ENCODE measurements around the gene PAPSS2.
A peak's percentile ranks its signal among the peaks of the same experiment; 100 is the strongest.

PAPSS2 gene

GRCh38 chr10:87660484-87661133 is 931 bp downstream of the PAPSS2 start:
- H3K4me3 Mint-ChIP-seq: peak overlapping the region; percentile 90 to 94 (median 90)

GRCh38 chr10:87661861-87662785 is 2.4 kb downstream of the PAPSS2 start:
- Mint-ChIP-seq H3K4me1 (peaks cover 9% of the 10 kb centered on the region), H3K9me3 (no peaks in the 10 kb centered on the region), H3K4me3 (peak overlapping the region; percentile 90 to 94 (median 90))

More at GRCh38 chr10:87660484-87661133, 931 bp downstream of the PAPSS2 start:
- no peak for TF ChIP-seq CTCF (IDR thresholded peaks at IDR 0.05; ENCODE audit: unreplicated experiment in 3 of 3)
- H3K4me1 Mint-ChIP-seq: peaks cover 9% of the 10 kb centered on the region
- no peaks in the 10 kb centered on the region for H3K36me3 Mint-ChIP-seq (ENCODE audit: low read depth)
- H3K27ac Mint-ChIP-seq: peak overlapping the region; percentile 66 to 77 (median 75)
- no peaks in the 10 kb centered on the region for H3K9me3 Mint-ChIP-seq
- H3K27me3 Mint-ChIP-seq (ENCODE audit: low read depth): peaks cover 28% of the 10 kb centered on the region

GRCh38 chr10:87664276-87664701 is 4.6 kb downstream of the PAPSS2 start:
- TF ChIP-seq CTCF (IDR thresholded peaks at IDR 0.05; ENCODE audit: unreplicated experiment in 3 of 3): no peak
- Mint-ChIP-seq H3K27ac (no peak overlapping the region), H3K27me3 (ENCODE audit: low read depth) (peaks cover 23% of the 10 kb centered on the region), H3K4me3 (no peak overlapping the region), H3K9me3 (no peaks in the 10 kb centered on the region), H3K4me1 (peaks cover 16% of the 10 kb centered on the region), H3K36me3 (ENCODE audit: low read depth) (peaks cover 8% of the 10 kb centered on the region)

More at GRCh38 chr10:87661861-87662785, 2.4 kb downstream of the PAPSS2 start:
- H3K27ac Mint-ChIP-seq: no peak overlapping the region
- no peak for TF ChIP-seq CTCF (IDR thresholded peaks at IDR 0.05; ENCODE audit: unreplicated experiment in 3 of 3)
- peaks cover 8% of the 10 kb centered on the region for H3K36me3 Mint-ChIP-seq (ENCODE audit: low read depth)
- H3K27me3 Mint-ChIP-seq (ENCODE audit: low read depth): peaks cover 28% of the 10 kb centered on the region

- no peak overlapping the region for H3K4me3 Mint-ChIP-seq
- no peak overlapping the region for H3K27ac Mint-ChIP-seq
- H3K9me3 Mint-ChIP-seq: no peaks in the 10 kb centered on the region
- peaks cover 8% of the 10 kb centered on the region for H3K36me3 Mint-ChIP-seq (ENCODE audit: low read depth)
- no peaks in the 10 kb centered on the region for H3K27me3 Mint-ChIP-seq (ENCODE audit: low read depth)
- TF ChIP-seq CTCF (IDR thresholded peaks at IDR 0.05; ENCODE audit: unreplicated experiment in 3 of 3): no peak
- peaks cover 9% of the 10 kb centered on the region for H3K4me1 Mint-ChIP-seq
Observed at GRCh38 chr10:87667493-87667892, 7.8 kb downstream of the PAPSS2 start.

GRCh38 chr10:87668324-87669074 is 8.8 kb downstream of the PAPSS2 start:
- Mint-ChIP-seq H3K4me3 (no peak overlapping the region), H3K4me1 (peaks cover 9% of the 10 kb centered on the region), H3K27ac (peak overlapping the region in 1 of 3 experiments; percentile 60), H3K9me3 (no peaks in the 10 kb centered on the region), H3K27me3 (ENCODE audit: low read depth) (no peaks in the 10 kb centered on the region), H3K36me3 (ENCODE audit: low read depth) (peaks cover 8% of the 10 kb centered on the region)
- no peak for TF ChIP-seq CTCF (IDR thresholded peaks at IDR 0.05; ENCODE audit: unreplicated experiment in 3 of 3)
